ENCODE results near the gene RAP1GDS1. TPM values are rescaled to one million over a fixed set of nuclear protein-coding genes. Genes with fewer than 3 reads are reported as not detected.

Gene RAP1GDS1
- total and polyA plus RNA-seq, 4 donors: 11.2 to 19.4 (median 16.0) TPM

GRCh38 chr4:98482847-98483806 is 221.9 kb downstream of the RAP1GDS1 start (continued):
- TF ChIP-seq ATF3 (IDR thresholded peaks at IDR 0.05): no peak
- TF ChIP-seq FOXA2 (IDR thresholded peaks at IDR 0.05): no peak

GRCh38 chr4:98484031-98484430 is 222.8 kb downstream of the RAP1GDS1 start:
- TF ChIP-seq YY1 (IDR thresholded peaks at IDR 0.05) (no peak), ATF3 (IDR thresholded peaks at IDR 0.05) (no peak), HNF4G (IDR thresholded peaks at IDR 0.05) (no peak), NR2F2 (IDR thresholded peaks at IDR 0.05) (no peak), MAX (IDR thresholded peaks at IDR 0.05) (no peak), CTCF (IDR thresholded peaks at IDR 0.05; ENCODE audit: low read depth, low read length, missing input control) (no peak), FOXA1 (IDR thresholded peaks at IDR 0.05) (no peak), TAF1 (conservative IDR thresholded peaks at IDR 0.05) (no peak), EGR1 (IDR thresholded peaks at IDR 0.05; ENCODE audit: low read depth in 2 of 2) (no peak), GABPA (IDR thresholded peaks at IDR 0.05 in 1 of 2, conservative IDR thresholded peaks at IDR 0.05 in 1 of 2) (no peak), FOXA2 (IDR thresholded peaks at IDR 0.05) (no peak), JUND (IDR thresholded peaks at IDR 0.05) (no peak), REST (IDR thresholded peaks at IDR 0.05) (no peak), RAD21 (IDR thresholded peaks at IDR 0.05) (no peak), ZBTB33 (IDR thresholded peaks at IDR 0.05) (no peak), HNF4A (conservative IDR thresholded peaks at IDR 0.05) (no peak), SP1 (IDR thresholded peaks at IDR 0.05) (no peak), RXRA (IDR thresholded peaks at IDR 0.05) (no peak)
- Histone ChIP-seq H3K27ac (ENCODE audit: low read depth in 1 of 2, low read length in 2 of 2) (no peak overlapping the region), H3K4me3 (ENCODE audit: low read depth in 1 of 3, low read length in 3 of 3) (no peak overlapping the region), H3K4me1 (ENCODE audit: control insufficient read depth in 4 of 4, insufficient read depth in 4 of 4, low read length in 3 of 4) (peaks cover 0 to 4% (median 2%) of the 10 kb centered on the region in 4 donors), H3K9ac (ENCODE audit: low read depth in 1 of 2, low read length in 2 of 2) (no peak overlapping the region), H3K36me3 (ENCODE audit: control insufficient read depth in 4 of 4, insufficient read depth in 3 of 4, low read depth in 1 of 4, low read length in 3 of 4) (no peaks in the 10 kb centered on the region), H3K27me3 (ENCODE audit: control insufficient read depth in 4 of 4, insufficient read depth in 4 of 4, low read length in 3 of 4) (no peaks in the 10 kb centered on the region), H3K9me3 (ENCODE audit: control insufficient read depth in 4 of 4, low read length in 3 of 4) (no peaks in the 10 kb centered on the region)
- 81% methylated on average over 3 of the region's 3 CpGs for WGBS
- no peak for DNase-seq (ENCODE audit: low spot score)
